H1 (cell line): ENCODE measurements around the gene WDFY3.

Experiments
- CBX8 ChIP-seq: fragments of 300-800, 300-1000 bp; sonication (generic); IDR thresholded peaks from 2 replicates; pipeline ENCODE4 v1.7.1; 2016; ENCODE audit warnings: low read depth, low read length, borderline replicate concordance
- CTCF ChIP-seq, 3 experiments: IDR thresholded peaks; 1 replicate in 2 of 3; 2 replicates in 1 of 3; pipeline versions ENCODE4 v1.5.1 to v1.6.1; 2011; ENCODE audit warnings: low read length in 3 of 3, mild to moderate bottlenecking in 3 of 3, inconsistent platforms in 2 of 3, low read depth in 1 of 3, moderate library complexity in 1 of 3; ENCODE audit not compliant: insufficient read depth in 1 of 3; ENCODE audit errors: control extremely low read depth in 1 of 3
- GTF2F1 ChIP-seq: IDR thresholded peaks from 2 replicates; pipeline ENCODE4 v1.6.1; 2012; ENCODE audit warnings: low read depth, low read length, improper control_type of control experiment, borderline replicate concordance
- JUND ChIP-seq: IDR thresholded peaks from 2 replicates; pipeline ENCODE4 v1.6.1; 2011; ENCODE audit warnings: mild to moderate bottlenecking, improper control_type of control experiment, low read length
- POLR2A ChIP-seq, 2 experiments: IDR thresholded peaks; 1 replicate in 1 of 2; 2 replicates in 1 of 2; pipeline ENCODE4 v1.6.1; 2011; ENCODE audit warnings: low read depth in 2 of 2, low read length in 2 of 2, mild to moderate bottlenecking in 2 of 2; ENCODE audit errors: control extremely low read depth in 1 of 2
- SP1 ChIP-seq: IDR thresholded peaks from 2 replicates; pipeline ENCODE4 v1.6.1; 2011; ENCODE audit warnings: low read depth, low read length
- SRF ChIP-seq: IDR thresholded peaks from 2 replicates; pipeline ENCODE4 v1.6.1; 2011; ENCODE audit warnings: mild to moderate bottlenecking, low read depth, low read length, moderate library complexity
- SUZ12 ChIP-seq: fragments of 200-600 bp; sonication (generic); IDR thresholded peaks from 2 replicates; pipeline ENCODE4 v1.6.1; 2012; ENCODE audit warnings: mild to moderate bottlenecking, inconsistent platforms, low read length, moderate library complexity, mixed read lengths
- ZNF274 ChIP-seq: IDR thresholded peaks from 2 replicates; pipeline ENCODE4 v1.7.0; 2012; ENCODE audit warnings: low read length, borderline replicate concordance; ENCODE audit errors: extremely low read depth

- TF ChIP-seq CBX8, result no peak
- no peak for TF ChIP-seq CTCF (IDR thresholded peaks at IDR 0.05; ENCODE audit: control extremely low read depth in 1 of 3, insufficient read depth in 1 of 3, low read depth in 1 of 3, low read length in 3 of 3)
- no peak for TF ChIP-seq POLR2A (IDR thresholded peaks at IDR 0.05; ENCODE audit: control extremely low read depth in 1 of 2, low read depth in 2 of 2, low read length in 2 of 2)
- no peak for TF ChIP-seq SRF
- TF ChIP-seq JUND, result no peak
- TF ChIP-seq SP1, result no peak
- TF ChIP-seq ZNF274, result no peak
- no peak for TF ChIP-seq GTF2F1
- TF ChIP-seq SUZ12, result no peak
Observed at GRCh38 chr4:84905646-84906045, 60.8 kb downstream of the WDFY3 start.
